ENCODE data around the gene HAGH. TPM values are rescaled to one million over a fixed set of nuclear protein-coding genes. Genes with fewer than 3 reads are reported as not detected.

HAGH gene
- total and polyA plus RNA-seq, 12 donors, result 115 to 179 (median 161) TPM

- TF ChIP-seq CTCF (IDR thresholded peaks at IDR 0.05), result no peak
- intact Hi-C loops (cut with DNase I), result no loop called here
- DNase-seq, result no peak
- H3K4me3 ChIP-seq, result no peak overlapping the region
- no peaks in the 10 kb centered on the region for H3K4me1 ChIP-seq
- H3K36me3 ChIP-seq, result peaks cover 0 to 79% (median 22%) of the 10 kb centered on the region in 9 donors
- H3K9me3 ChIP-seq, result no peaks in the 10 kb centered on the region
- 87 to 93% methylated on average over 11 of the region's 11 CpGs for WGBS, 2 donors
- H3K27me3 ChIP-seq, result no peaks in the 10 kb centered on the region
- peak in 1 of 8 donors; percentile 47 for ATAC-seq
- no peak overlapping the region for H3K27ac ChIP-seq
These were observed 11.2 kb downstream of the HAGH start for GRCh38 chr16:1815461-1815860.

- H3K9me3 ChIP-seq, result no peaks in the 10 kb centered on the region
- peaks cover 0 to 78% (median 20%) of the 10 kb centered on the region in 9 donors for H3K36me3 ChIP-seq
- H3K4me3 ChIP-seq, result no peak overlapping the region
- no peaks in the 10 kb centered on the region for H3K27me3 ChIP-seq
- H3K4me1 ChIP-seq, result no peaks in the 10 kb centered on the region
- ATAC-seq (peak; percentile 46 to 90 (median 86)), DNase-seq (peak; percentile 62 to 72)
- peak in 7 of 9 donors; percentile 19 to 59 (median 47) for TF ChIP-seq CTCF (IDR thresholded peaks at IDR 0.05)
- intact Hi-C loops (cut with DNase I), result no loop called here
- 32 to 34% methylated on average over 17 of the region's 17 CpGs for WGBS, 2 donors
- no peak overlapping the region for H3K27ac ChIP-seq
These were observed 13.9 kb downstream of the HAGH start for GRCh38 chr16:1812732-1813163.

GRCh38 chr16:1810536-1810935 lies 16.1 kb downstream of the HAGH start:
- H3K36me3 ChIP-seq, result peaks cover 0 to 77% (median 16%) of the 10 kb centered on the region in 9 donors
- no peaks in the 10 kb centered on the region for H3K4me1 ChIP-seq
- intact Hi-C loops (cut with DNase I), result no loop called here
- WGBS, 2 donors, result 96 to 98% methylated on average over 16 of the region's 16 CpGs
- no peak for TF ChIP-seq CTCF (IDR thresholded peaks at IDR 0.05)
- no peaks in the 10 kb centered on the region for H3K27me3 ChIP-seq
- H3K4me3 ChIP-seq, result no peak overlapping the region
- H3K9me3 ChIP-seq, result peaks cover 0 to 4% (median 0%) of the 10 kb centered on the region in 11 donors
- no peak for ATAC-seq
- no peak overlapping the region for H3K27ac ChIP-seq
- DNase-seq, result no peak

GRCh38 chr16:1810106-1810505 lies 16.5 kb downstream of the HAGH start:
- no peak for ATAC-seq
- H3K27ac ChIP-seq, result no peak overlapping the region
- no peaks in the 10 kb centered on the region for H3K4me1 ChIP-seq
- no peak for DNase-seq
- no peaks in the 10 kb centered on the region for H3K27me3 ChIP-seq
- peaks cover 0 to 4% (median 0%) of the 10 kb centered on the region in 11 donors for H3K9me3 ChIP-seq
- WGBS, 2 donors, result 96 to 97% methylated on average over 16 of the region's 16 CpGs
- H3K36me3 ChIP-seq, result peaks cover 0 to 80% (median 18%) of the 10 kb centered on the region in 9 donors
- no peak overlapping the region for H3K4me3 ChIP-seq
- intact Hi-C loops (cut with DNase I), result no loop called here
- TF ChIP-seq CTCF (IDR thresholded peaks at IDR 0.05), result no peak
